H54 (cell line): Measurements from ENCODE around the gene KCNJ2.

Experiments
- DNase-seq: peaks from one replicate; pipeline ENCODE4 v3.0.0; 2011; ENCODE audit warnings: low spot score, mixed read lengths; ENCODE audit not compliant: insufficient read length
- FAIRE-seq: peaks from 3 replicates; lab custom pipeline; 2011; peaks lifted over from hg19 to GRCh38; lab: Jason Lieb, UNC
- POLR2A ChIP-seq: IDR thresholded peaks from 2 replicates; pipeline ENCODE4 v1.6.1; 2011; ENCODE audit warnings: low read depth, mild to moderate bottlenecking, low read length

KCNJ2 gene

DNA sequence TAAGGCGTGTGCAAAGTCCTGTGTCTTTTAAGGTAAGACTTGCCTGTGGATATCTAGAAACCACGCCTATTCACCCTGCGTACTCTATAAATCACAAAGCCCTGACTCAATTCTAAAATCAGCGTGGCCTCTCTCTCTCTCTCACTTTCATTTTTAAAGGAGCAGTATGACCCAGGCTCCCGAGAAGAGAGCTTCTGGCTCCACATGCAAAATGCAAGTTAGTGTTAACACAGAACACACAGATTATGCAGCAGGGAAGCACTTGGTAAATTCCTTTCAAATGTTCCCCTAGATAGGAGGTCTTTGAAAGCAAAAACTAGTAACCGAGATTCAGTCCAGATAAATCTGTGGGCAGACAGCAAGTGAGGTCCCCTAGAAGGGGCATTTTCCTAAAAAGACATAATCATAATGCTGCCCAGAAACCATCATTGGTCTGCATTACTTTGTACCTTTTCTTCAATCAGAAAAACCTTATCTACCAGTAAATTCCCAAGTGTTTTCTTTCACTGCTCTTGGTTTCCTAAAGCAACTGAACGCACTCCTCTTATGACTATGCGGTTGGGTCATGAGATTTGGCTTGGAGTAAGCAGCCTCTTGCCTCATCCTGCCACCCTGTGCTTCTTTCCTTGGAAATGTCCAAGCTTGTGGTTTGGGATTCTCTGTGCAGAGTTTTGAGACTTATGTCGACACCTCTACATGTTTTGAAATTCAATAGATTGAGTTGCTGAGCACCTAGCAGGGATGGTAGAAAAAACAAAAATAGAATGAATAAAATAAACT, 31.7 kb upstream of the KCNJ2 start:
- no peak for TF ChIP-seq POLR2A
- FAIRE-seq = peak; percentile 72
- peak; percentile 50 for DNase-seq

DNA sequence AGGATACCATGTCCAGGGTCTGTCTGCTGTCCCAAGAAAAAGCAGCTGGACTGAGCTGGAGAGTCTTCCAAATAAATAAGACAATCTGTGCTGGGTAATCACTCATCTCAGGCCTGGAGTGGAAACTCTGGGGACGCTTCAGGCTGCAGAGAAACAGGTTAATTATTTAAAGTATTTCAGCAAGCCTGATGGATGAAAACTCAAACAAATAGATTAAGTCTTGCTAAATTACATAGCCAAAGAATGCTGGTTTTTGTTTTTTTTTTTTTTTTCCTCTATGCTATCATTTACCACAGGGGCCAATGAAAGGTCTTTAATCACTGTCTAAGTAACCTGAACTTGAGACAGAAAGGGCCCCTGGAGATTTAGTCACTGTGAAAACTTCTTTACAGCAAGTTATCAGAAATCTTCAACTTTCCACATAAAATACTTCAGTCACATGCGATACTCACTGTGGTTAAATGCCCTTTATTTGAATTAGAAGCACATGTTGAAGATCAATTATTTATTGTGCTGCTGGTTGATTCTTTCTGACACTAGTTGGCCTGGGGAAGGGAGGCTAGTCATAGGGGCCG, 31.0 kb upstream of the KCNJ2 start:
- TF ChIP-seq POLR2A = no peak
- FAIRE-seq (no peak), DNase-seq (no peak)

DNA sequence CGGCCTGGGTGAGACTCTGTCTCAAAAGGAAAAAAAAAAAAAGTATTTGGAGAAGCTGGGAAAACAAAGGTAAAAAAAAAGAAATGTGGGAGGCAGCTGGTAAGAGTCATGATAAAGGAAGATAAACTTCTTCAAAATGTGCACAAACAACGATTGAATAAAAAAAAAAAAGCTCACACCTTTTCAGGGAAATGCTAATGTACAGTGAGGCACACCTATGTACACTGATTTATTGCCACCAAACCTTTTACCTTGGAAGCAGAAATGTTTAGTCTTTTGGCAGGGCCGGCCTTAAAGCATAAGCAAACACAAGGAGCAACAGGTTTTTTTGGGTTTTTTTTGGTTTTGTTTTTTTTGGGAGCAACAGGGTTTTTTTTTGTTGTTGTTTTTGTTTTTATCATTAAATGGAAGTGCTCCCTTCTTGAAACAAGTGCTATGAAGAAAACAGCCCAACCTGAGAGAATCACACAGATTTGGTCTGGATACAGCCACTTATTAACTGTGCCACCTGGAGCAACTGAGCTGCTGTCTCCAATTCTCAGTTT, 29.8 kb upstream of the KCNJ2 start:
- DNase-seq (no peak), FAIRE-seq (no peak)
- no peak for TF ChIP-seq POLR2A

DNA sequence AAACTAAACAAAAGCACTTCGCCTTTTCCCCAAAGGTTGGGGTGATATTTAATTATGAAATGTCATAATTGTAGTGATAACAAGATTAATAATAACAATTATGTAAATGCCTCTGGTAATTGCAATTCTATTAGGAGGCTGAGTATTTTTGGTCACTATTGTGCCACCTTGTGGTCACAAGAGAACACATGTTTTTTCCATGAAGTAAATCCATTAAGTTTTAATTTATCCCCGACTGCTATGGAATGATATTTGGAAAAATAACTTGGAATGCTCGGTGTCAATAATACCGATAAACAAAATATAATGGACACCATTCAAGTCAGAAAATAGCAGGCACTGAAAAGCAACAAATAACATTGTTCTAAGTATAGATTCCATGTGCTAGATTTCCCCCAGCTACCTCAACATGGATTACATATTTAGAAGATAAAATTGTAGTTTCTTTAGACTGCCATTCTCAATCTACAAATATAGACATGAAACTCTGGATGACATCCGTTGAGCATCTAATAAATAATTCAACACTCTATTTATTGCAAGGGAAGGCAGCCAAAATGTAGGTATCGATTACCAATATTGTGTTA, 25.0 kb upstream of the KCNJ2 start:
- DNase-seq = no peak
- no peak for TF ChIP-seq POLR2A
- FAIRE-seq = peak; percentile 62

GRCh38 chr17:70153210-70153609, 16.1 kb upstream of the KCNJ2 start:
- DNase-seq (no peak), FAIRE-seq (no peak)
- no peak for TF ChIP-seq POLR2A

DNA sequence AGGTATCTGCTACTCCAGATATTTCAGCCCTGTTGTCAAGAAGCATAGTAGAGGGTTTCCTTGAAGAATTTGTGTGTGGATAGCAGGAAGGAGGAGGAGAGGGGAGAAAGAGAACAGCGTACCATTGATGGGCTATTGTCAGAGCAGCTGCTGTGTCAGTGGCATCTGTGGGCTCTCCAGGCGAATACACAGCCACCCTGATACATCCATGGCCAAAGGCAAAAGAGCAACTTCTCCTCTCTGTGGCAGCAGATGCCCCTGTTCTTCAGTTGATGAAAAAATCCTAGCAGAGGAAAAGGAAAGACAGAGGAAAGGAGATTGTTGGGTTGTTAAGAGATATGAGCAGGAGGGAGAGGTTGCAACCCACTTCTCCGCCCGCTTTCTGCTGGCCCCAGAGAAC, 12.2 kb upstream of the KCNJ2 start:
- DNase-seq = no peak
- FAIRE-seq = no peak

GRCh38 chr17:70158180-70158579, 11.2 kb upstream of the KCNJ2 start:
- FAIRE-seq (no peak), DNase-seq (no peak)
- no peak for TF ChIP-seq POLR2A

More for the DNA sequence above, 12.2 kb upstream of the KCNJ2 start:
- no peak for TF ChIP-seq POLR2A

DNA sequence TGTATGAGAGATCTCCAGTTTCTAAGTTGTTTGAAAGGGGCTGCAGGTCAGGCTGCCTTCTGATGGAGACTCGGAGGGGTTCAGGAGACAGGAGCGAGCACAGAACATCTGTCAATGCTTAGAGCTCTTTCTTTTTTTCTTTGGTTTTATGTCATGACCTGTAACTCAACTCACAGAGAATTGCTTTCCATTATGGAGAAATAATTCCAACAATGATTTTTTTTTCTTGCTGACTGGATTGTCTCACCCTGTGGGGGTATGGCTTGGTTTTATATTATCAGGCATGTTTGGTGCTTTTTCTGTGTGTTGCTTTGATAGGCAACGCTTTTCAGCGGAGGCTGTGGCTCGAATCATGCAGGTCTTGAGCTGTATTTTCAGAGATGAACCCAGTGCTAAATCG, 10.7 kb upstream of the KCNJ2 start:
- no peak for TF ChIP-seq POLR2A
- no peak for FAIRE-seq
- DNase-seq = no peak

DNA sequence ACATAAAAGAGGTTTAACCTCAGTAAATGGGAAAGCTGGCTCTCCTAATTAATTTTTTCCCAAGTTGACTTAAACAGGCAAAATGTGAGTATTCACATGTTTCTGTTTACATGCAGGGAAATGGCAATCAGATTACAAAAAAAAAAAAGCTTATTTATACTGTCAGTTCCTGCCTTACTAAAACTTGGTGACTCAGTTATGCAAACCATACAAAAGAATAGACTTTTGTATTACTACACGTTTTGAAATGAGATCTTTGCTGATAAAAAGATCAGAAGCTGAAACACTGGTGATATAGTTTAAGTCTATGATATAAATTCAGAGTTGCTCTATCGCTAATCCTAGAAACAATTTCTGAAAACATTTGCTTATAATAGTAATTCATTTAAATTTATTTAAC, 9.4 kb upstream of the KCNJ2 start:
- DNase-seq = no peak
- no peak for FAIRE-seq
- no peak for TF ChIP-seq POLR2A

DNA sequence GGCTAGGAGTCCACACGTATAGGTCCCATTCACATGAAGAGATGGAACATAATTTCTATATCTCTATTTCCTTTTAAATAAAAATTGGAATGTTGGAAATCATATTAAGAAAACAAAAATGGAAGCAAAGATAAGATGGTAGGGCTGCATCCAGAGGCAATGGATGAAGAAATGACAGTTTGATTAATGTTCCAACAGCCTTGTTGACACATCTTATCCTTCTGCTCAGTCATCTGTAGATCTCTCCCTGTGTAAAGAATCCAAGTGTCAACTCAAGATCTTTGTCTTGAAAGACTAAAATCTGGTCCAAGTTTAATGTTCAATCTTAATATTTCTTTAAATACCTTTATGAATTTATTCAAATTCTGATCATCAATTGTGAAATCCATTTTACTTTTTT, 7.8 kb upstream of the KCNJ2 start:
- DNase-seq (no peak), FAIRE-seq (no peak)
- no peak for TF ChIP-seq POLR2A

- DNase-seq (no peak), FAIRE-seq (no peak)
- TF ChIP-seq POLR2A = no peak
Measured at GRCh38 chr17:70165383-70165782, 3.9 kb upstream of the KCNJ2 start.

GRCh38 chr17:70166615-70167014, 2.7 kb upstream of the KCNJ2 start:
- no peak for TF ChIP-seq POLR2A
- no peak for FAIRE-seq
- no peak for DNase-seq

DNA sequence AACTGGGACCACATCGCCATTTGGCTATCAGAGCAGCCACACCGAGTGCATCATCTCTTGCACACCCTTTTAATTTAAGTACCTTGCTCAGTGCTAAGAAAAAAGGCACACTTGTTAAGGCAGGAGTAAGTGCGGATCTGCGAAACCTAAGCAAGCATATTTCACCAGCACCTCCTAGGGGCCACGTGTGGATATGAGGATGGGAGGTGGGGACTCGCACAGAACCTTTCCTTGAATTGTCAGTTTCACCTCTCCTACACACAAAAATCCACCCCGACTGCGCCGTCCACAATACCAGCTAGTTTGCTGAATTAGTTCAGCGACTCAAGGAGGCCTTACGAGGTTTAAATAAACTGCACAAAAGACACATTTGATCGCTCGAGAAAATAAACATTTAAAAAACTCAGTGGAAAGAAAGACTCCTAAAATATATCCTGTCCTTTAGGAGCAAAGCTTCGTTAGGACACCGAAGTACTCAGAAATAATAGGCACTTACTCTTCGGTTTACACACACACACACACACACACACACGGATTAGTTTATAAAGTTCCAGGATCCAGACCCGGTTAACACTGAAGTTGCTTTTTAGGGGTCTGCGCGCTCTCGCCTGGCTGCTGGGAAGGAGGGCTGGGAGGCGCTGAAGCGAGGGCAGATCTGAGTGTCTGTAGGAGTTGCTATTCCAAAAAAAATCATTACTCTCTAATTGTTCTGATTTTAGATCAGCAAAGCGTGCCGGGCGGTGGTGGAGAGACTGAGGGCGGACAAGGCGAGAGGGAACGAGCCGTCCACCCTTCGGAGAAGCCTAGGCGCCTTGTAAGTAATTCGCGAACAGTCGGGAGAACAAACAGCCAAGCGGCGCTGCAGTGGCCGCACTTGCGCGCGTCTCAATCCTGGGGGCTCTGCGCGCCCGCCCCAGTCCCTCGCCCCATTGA, 1.0 kb upstream of the KCNJ2 start:
- no peak for TF ChIP-seq POLR2A
- FAIRE-seq (no peak), DNase-seq (no peak)
